GM23248 (cell line): Measurements from ENCODE around the gene DENND5A. TPM values are rescaled to one million over a fixed set of nuclear protein-coding genes. Genes with fewer than 3 reads are reported as not detected.

ENCODE experiments used
- DNase-seq: peaks from one replicate; pipeline ENCODE4 v3.0.0-alpha.2; 2015
- H2AFZ ChIP-seq: fragments of 200-600 bp; sonication (generic); 2 replicates; pipeline ENCODE4 v1.6.1; 2016; ENCODE audit warnings: antibody characterized with exemption
- H3F3A ChIP-seq: fragments of 200-600 bp; sonication (generic); 2 replicates; pipeline ENCODE4 v1.6.1; 2016; ENCODE audit warnings: mild to moderate bottlenecking, antibody characterized with exemption, mixed run types; ENCODE audit not compliant: insufficient read depth
- H3K27ac ChIP-seq: fragments of 200-600 bp; sonication (generic); 2 replicates; pipeline ENCODE4 v1.5.1; 2016; ENCODE audit warnings: mild to moderate bottlenecking
- H3K27me3 ChIP-seq: fragments of 200-600 bp; sonication (generic); replicated peaks from 2 replicates; pipeline ENCODE4 v1.6.1; 2016; ENCODE audit warnings: mild to moderate bottlenecking; ENCODE audit not compliant: insufficient read depth
- H3K36me3 ChIP-seq: fragments of 200-600 bp; sonication (generic); 2 replicates; pipeline ENCODE4 v1.6.1; 2016; ENCODE audit warnings: low read depth, mild to moderate bottlenecking
- H3K4me1 ChIP-seq: fragments of 200-600 bp; sonication (generic); 2 replicates; pipeline ENCODE4 v1.6.1; 2016; ENCODE audit warnings: mild to moderate bottlenecking; ENCODE audit not compliant: insufficient read depth
- H3K4me2 ChIP-seq: fragments of 200-600 bp; sonication (generic); one replicate; pipeline ENCODE4 v1.6.1; 2016; ENCODE audit warnings: mild to moderate bottlenecking; ENCODE audit not compliant: unreplicated experiment
- H3K4me3 ChIP-seq: fragments of 200-600 bp; sonication (generic); 2 replicates; pipeline ENCODE4 v1.5.1; 2016; ENCODE audit warnings: mild to moderate bottlenecking
- H3K79me2 ChIP-seq: fragments of 200-600 bp; sonication (generic); 2 replicates; pipeline ENCODE4 v1.6.1; 2016; ENCODE audit warnings: mild to moderate bottlenecking; ENCODE audit not compliant: insufficient read depth
- H3K9ac ChIP-seq: fragments of 200-600 bp; sonication (generic); 2 replicates; pipeline ENCODE4 v1.6.1; 2016; ENCODE audit warnings: mild to moderate bottlenecking
- H3K9me2 ChIP-seq: fragments of 200-600 bp; sonication (generic); 2 replicates; pipeline ENCODE4 v1.6.1; 2016; ENCODE audit warnings: mixed run types, mild to moderate bottlenecking, moderate library complexity; ENCODE audit not compliant: insufficient read depth
- H3K9me3 ChIP-seq: fragments of 200-600 bp; sonication (generic); one replicate; pipeline ENCODE4 v1.6.1; 2017; ENCODE audit warnings: low read depth
- H4K20me1 ChIP-seq: fragments of 200-600 bp; sonication (generic); 2 replicates; pipeline ENCODE4 v1.6.0; 2016; ENCODE audit not compliant: insufficient read depth
- EZH2 ChIP-seq: fragments of 200-600 bp; sonication (generic); IDR thresholded peaks from 2 replicates; pipeline ENCODE4 v1.6.1; 2018; ENCODE audit warnings: antibody characterized with exemption, mild to moderate bottlenecking; ENCODE audit not compliant: insufficient read depth, poor library complexity, severe bottlenecking
- EZH2phosphoT487 ChIP-seq: fragments of 200-600 bp; sonication (generic); IDR thresholded peaks from 2 replicates; pipeline ENCODE4 v1.6.1; 2018; ENCODE audit warnings: antibody characterized with exemption, moderate library complexity, mild to moderate bottlenecking, low read depth; ENCODE audit not compliant: insufficient read depth
- WGBS, 2 experiments: methylation state at CpG; one replicate each; pipeline ENCODE4 v1.1.6; 2015 to 2017; ENCODE audit warnings: low lambda C conversion rate in 2 of 2, low coverage in 1 of 2; ENCODE audit errors: missing lambda C conversion rate in 2 of 2; 5-methylcytosine and 5-hydroxymethylcytosine counted together
- in situ Hi-C: fragments of 300-500 bp; cut with MboI; formaldehyde crosslinking; loops from 2 replicates; pipeline ENCODE4 v1.15.0; 2020
- polyA plus RNA-seq: library from polyadenylated mRNA; unstranded; fragments of >200 nt; fragmentation: Nextera tagmentation; extraction: Ambion mirVana; gene quantifications from 2 replicates; pipeline ENCODE4 v1.2.1, GENCODE V29; 2016
- total RNA-seq: library from RNA; depleted of rRNA; stranded (reverse); fragments of >200 nt; shearing (Covaris generic); gene quantifications from 2 replicates; pipeline ENCODE4 v1.2.3, GENCODE V29; 2014

The DENND5A gene
- total and polyA plus RNA-seq, 2 experiments from 2014 or later, result 28.4 to 127 TPM

DNA sequence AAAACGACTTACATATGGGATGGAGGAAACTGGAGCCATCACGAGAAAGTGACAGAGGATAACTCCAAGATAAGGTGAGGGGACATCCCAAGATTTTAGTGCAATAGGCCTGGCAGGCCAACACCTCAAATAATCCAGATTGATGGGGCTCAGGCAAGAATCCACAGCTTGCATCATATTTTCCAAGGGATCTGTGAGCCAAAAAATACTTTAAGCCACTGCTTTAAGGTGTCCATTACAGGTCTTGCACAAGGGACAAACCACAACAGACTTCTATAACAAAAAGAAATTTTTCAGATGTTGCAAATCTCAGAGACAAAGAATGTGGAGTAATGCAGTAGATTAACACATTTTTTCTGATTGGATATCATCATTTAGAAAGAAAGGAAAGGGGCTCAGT is 45.6 kb downstream of the DENND5A start:
- in situ Hi-C loops, result no loop called here
- no peaks in the 10 kb centered on the region for H3K36me3 ChIP-seq
- no peak overlapping the region for H2AFZ ChIP-seq
- H3K4me3 ChIP-seq, result 0 out of 2 replicates have a peak overlapping the region, but pooled peaks have one; percentile 15
- H3K27ac ChIP-seq, result peak overlapping the region; percentile 96
- peaks cover 97% of the 10 kb centered on the region for H3K79me2 ChIP-seq
- peaks cover 48% of the 10 kb centered on the region for H3F3A ChIP-seq
- no peaks in the 10 kb centered on the region for H3K9me2 ChIP-seq
- H3K9me3 ChIP-seq, result no peaks in the 10 kb centered on the region
- peaks cover 39% of the 10 kb centered on the region for H3K4me1 ChIP-seq
- peak overlapping the region; percentile 54 for H3K4me2 ChIP-seq
- no peaks in the 10 kb centered on the region; the same call in 1 of the 2 replicates for H4K20me1 ChIP-seq
- H3K9ac ChIP-seq, result peak overlapping the region; percentile 76
- peak; percentile 85 for DNase-seq
- WGBS, 2 experiments, result 73 to 74% methylated on average over 2 of the region's 2 CpGs
- no peak for TF ChIP-seq EZH2
- TF ChIP-seq EZH2phosphoT487, result peak; percentile 60; the same call in 1 of the 2 replicates
- no peaks in the 10 kb centered on the region for H3K27me3 ChIP-seq

DNA sequence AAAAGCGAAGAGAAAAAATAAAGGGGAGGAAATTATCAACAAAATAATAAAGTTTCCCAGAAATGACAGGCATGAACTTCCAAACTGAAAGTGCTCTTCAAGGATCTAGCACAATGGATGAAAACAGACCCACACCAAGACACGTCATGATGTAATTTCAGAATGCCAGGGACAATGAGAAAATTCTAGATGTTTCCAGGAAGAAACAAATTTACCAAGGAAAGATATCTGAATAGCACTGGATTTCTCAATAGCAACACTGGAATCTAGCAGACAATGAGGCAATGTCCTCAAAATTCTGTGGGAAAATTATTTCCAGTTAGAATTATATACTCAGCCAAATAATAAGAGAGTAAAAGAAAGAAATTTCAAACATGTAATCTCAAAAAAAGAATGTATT is 46.0 kb downstream of the DENND5A start:
- H3K27ac ChIP-seq, result peak overlapping the region; percentile 96

DNA sequence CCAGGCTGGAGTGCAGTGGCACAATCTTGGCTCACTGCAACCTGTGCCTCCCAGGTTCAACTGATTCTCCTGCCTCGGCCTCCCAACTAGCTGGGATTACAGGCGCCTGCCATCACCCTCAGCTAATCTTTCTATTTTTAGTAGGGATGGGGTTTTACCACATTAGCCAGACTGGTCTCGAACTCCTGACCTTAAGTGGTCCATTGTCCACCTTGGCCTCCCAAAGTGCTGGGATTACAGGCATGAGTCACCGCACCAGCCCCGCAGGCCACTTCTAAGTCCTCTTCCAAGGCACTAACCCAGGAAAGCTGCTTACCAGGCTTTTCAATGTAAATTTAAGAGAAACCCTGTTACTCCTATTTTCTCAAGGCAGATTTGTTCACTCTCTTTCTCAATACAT is 50.4 kb downstream of the DENND5A start:
- H3F3A ChIP-seq, result peaks cover 44% of the 10 kb centered on the region
- whole genome bisulfite sequencing, 2 experiments, result 82 to 92% methylated on average over 5 of the region's 5 CpGs

More for the DNA sequence above, 46.0 kb downstream of the DENND5A start:
- H3K4me3 ChIP-seq, result no peak overlapping the region
- 60 to 66% methylated on average over 2 of the region's 2 CpGs for WGBS, 2 experiments
- H3K4me1 ChIP-seq, result peaks cover 43% of the 10 kb centered on the region
- DNase-seq, result peak; percentile 85
- H3K4me2 ChIP-seq, result peak overlapping the region; percentile 54
- no peaks in the 10 kb centered on the region for H3K9me3 ChIP-seq
- no peaks in the 10 kb centered on the region for H3K36me3 ChIP-seq
- H3K9me2 ChIP-seq, result no peaks in the 10 kb centered on the region
- H3K9ac ChIP-seq, result peak overlapping the region; percentile 76
- no peak overlapping the region for H2AFZ ChIP-seq
- peaks cover 97% of the 10 kb centered on the region for H3K79me2 ChIP-seq
- no peak for TF ChIP-seq EZH2phosphoT487
- no peak for TF ChIP-seq EZH2
- H4K20me1 ChIP-seq, result no peaks in the 10 kb centered on the region; the same call in 1 of the 2 replicates
- no peaks in the 10 kb centered on the region for H3K27me3 ChIP-seq
- H3F3A ChIP-seq, result peaks cover 48% of the 10 kb centered on the region
- in situ Hi-C loops, result no loop called here

DNA sequence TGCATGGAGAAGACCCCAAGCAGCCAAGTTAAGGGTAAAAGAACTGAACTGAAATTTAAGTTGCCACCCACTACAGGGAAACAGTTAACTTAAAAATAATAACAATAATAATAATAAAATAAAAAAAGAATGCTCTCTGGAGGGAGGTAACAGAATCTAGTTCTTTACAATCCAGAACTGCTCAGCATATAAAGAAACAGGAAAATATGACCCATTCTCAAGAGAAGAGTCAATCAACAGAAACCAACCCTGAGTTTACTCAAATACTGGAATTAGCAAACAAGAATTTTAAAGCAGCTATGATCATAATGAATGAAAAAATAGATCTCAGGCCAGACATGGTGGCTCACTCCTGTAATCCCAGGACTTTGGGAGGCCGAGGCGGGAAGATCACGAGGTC is 53.8 kb downstream of the DENND5A start:
- no peak overlapping the region for H3K4me3 ChIP-seq
- peaks cover 4% of the 10 kb centered on the region; the same call in 1 of the 2 replicates for H4K20me1 ChIP-seq
- peaks cover 100% of the 10 kb centered on the region for H3K79me2 ChIP-seq
- no peaks in the 10 kb centered on the region for H3K9me3 ChIP-seq
- H3K4me2 ChIP-seq, result no peak overlapping the region
- no peak overlapping the region for H3K27ac ChIP-seq
- 97 to 99% methylated on average over 3 of the region's 3 CpGs for WGBS, 2 experiments
- no peaks in the 10 kb centered on the region for H3K27me3 ChIP-seq
- no peak overlapping the region for H2AFZ ChIP-seq
- peaks cover 53% of the 10 kb centered on the region for H3K4me1 ChIP-seq
- H3F3A ChIP-seq, result peaks cover 25% of the 10 kb centered on the region
- TF ChIP-seq EZH2 (no peak), EZH2phosphoT487 (no peak)
- in situ Hi-C loops, result no loop called here
- DNase-seq, result no peak
- no peaks in the 10 kb centered on the region for H3K36me3 ChIP-seq
- H3K9me2 ChIP-seq, result no peaks in the 10 kb centered on the region
- H3K9ac ChIP-seq, result no peak overlapping the region

More for the DNA sequence above, 50.4 kb downstream of the DENND5A start:
- TF ChIP-seq EZH2phosphoT487, result no peak
- TF ChIP-seq EZH2, result no peak
- no peak overlapping the region for H3K9ac ChIP-seq
- DNase-seq, result peak; percentile 40
- H3K4me3 ChIP-seq, result no peak overlapping the region
- H3K27ac ChIP-seq, result no peak overlapping the region
- peaks cover 51% of the 10 kb centered on the region for H3K4me1 ChIP-seq
- H3K4me2 ChIP-seq, result no peak overlapping the region
- no peaks in the 10 kb centered on the region for H3K9me2 ChIP-seq
- H2AFZ ChIP-seq, result no peak overlapping the region
- H3K79me2 ChIP-seq, result peaks cover 97% of the 10 kb centered on the region
- no peaks in the 10 kb centered on the region for H3K27me3 ChIP-seq
- no peaks in the 10 kb centered on the region for H3K9me3 ChIP-seq
- H4K20me1 ChIP-seq, result no peaks in the 10 kb centered on the region; the same call in 1 of the 2 replicates
- no peaks in the 10 kb centered on the region for H3K36me3 ChIP-seq
- in situ Hi-C loops, result no loop called here
